Measurements from ENCODE around the gene SDCBP2.

The SDCBP2 gene

DNA sequence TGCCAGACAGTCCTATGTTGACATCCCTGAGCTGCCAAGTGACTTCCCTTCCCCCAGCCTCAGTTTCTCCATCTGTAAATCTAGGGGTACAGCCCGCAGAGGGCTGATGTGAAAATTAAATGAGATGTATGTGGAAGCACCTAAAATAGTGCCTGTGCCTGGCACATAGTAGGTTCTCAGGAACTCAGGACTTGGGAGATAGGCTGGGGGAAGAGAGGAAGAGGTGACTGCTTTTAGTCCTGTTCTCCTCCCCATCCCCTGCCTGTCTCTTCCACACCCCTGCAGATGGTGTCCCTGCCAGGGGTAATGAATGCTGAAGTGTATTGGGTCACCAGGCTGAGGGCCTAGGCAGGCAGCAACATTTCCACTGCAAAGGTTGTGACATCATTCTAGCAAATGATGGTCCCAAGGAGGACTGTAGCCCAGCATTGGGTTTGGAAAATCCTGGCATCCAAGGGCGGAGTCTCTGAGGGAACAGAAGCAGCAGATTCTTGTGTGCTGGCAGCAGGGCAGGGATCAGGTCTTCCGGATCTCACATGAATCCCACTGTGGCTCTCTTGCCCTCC is 61.0 kb downstream of the SDCBP2 start:
- DNase-seq = no peak

DNA sequence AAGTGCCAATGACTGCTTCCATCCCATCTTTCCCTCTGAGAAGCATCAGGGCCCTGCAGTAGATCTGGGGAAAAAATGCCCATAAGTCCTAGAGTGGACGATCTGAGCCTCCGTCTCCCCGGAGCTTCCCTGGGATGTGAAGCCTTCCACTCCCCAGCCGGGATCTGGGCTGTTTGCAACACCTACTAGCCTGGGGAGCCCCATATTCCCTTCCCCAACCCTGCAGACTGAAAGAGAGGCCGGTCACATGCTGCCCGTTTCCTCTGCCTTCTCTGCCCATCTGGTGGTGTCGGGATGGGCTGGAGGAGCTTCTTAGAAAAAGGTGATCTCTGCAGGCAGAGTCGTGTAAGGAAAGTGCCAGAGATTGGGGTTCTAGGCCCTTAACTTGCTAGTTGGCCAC is 61.8 kb downstream of the SDCBP2 start:
- no peak for DNase-seq

DNA sequence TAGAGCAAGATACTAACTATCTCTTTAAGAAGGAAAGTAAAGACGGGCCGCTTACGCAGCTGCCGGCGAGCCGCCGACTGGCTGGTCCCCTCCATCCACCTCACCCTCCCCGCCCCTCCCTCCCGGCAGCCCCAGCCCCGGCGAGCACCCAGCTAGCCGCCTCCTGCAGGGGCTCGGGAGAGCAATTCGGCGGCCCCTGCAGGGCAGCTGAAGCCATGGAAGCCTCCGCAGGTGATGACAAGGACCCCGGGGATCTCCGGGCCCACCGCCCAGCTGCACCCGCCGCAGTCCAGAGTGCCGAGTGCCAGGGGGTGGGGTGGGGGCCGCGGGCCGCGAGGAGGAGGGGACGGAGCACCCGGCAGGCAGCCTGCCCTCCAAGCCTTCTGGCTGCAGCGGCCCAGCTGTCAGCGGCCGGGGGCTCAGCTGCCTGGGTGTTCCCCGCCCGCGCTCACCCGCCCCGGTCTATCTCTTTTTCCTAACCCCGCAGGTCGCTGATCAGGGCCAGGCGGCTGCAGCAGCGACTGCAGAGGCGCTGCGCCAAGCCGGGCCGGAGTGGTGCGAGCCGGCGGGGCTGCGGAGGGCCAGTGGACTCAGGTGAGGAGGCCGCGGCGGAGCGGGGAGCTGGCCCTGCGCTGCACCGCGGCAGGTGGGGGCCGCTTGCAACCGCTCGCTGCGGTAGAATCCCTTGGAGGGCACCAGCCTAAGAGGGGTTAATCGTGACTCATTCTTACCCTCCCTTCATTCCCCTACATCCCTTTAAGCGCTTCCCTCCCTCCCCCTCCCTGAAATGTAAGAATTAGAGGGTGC is 62.6 kb downstream of the SDCBP2 start, which contains the start of gene SNPH:
Gene SNPH (plus strand): TSS at position 128 of the 807 bp plus-strand sequence. CDS start 29,946 bp downstream, outside the sequence.
- DNase-seq = peak; percentile 68

DNA sequence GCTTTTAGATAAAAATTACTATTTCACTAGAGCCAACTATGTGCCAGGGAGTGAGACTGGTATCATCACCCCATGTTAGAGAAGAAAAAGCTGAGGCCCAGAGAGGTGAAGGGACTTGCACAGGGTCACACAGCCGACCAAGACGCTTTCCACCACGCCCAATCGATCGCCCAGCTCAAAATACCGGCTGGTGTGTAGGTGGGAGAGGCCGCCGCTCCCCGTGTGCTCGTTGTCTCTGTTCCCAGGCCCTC is 63.1 kb downstream of the SDCBP2 start:
- DNase-seq = no peak

DNA sequence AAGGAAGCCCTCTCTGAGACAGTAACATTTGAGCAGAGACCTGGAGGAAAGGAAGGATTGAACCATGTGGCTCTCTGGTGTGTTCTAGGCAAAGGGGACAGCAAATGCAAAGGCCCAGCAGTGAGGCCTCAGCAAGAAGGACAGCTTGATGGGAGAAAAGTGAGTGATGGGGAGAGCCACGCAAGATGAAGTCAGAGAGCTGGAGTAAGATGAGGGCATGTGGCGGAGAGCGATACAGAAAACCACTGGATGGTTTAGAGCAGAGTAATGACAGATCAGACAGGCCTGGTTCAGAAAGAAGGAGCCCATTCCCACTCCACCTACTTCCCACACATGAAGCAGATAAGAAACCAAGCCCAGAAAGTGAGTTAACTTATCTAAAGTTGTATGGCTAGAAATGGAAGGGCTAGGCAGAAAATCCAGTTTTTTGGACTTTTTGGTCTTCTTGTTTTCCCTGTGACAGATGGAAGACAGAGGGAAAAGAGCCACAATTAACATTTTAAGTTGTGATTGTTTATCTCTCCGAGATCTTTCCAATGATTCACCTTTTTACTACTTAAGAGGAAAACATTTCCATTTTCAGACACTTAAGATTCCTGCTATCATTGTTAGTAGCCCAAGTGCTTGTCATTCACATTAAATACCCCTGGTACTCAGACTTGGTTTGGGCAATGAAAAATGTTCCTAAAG is 63.6 kb downstream of the SDCBP2 start:
- no peak for DNase-seq

DNA sequence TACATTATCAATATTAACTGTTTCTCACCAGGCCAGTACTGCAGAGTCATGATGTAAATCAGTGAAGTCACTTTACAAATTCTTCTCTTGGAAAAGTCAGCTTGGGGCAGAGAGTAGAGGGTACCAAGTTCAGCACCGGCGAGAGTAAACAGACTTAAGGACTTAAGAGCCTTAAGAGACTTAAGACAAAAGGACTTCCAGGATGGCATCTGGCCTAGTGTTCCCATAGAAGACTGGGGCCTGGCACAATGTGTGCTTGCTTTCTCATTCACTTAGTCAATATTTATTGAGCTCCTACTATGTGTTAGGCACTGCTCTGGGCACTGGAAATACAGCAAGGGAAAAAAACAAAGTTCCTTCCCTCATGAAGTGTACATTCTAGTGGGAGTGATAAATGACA is 64.2 kb downstream of the SDCBP2 start:
- DNase-seq = no peak

DNA sequence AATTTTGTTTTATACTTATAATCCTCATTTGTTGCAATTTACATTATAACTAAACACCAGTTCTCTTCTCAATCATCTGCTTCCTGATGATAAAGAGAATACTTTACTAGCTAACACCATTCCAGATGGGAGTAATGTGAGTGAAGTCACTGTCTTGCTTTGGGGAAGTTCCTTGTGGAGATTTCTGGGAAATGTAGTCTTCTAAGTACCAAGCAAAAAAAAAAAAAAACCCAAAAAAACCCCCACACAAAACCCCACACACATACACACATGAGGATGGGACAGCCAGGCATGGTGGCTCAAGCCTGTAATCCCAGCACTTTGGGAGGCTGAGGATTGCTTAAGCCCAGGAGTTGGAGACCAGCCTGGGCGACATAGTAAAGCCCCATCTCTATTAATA is 65.1 kb downstream of the SDCBP2 start:
- no peak for DNase-seq

Data from activated CD8-positive, alpha-beta memory T cell treated with anti-CD3 and anti-CD28 coated beads, Interleukin-2, amount 50 U/mL, for 4 hours (primary cell).